IPS-20b (cell line): ENCODE measurements around the gene CRTAC1.

Experiments
- H3K27ac ChIP-seq: one replicate; pipeline ENCODE4 v1.5.1; 2013; ENCODE audit warnings: low read length
- H3K27me3 ChIP-seq: 2 replicates; pipeline ENCODE4 v1.6.1; 2013; ENCODE audit warnings: mild to moderate bottlenecking, low read length, inconsistent platforms; ENCODE audit not compliant: insufficient read depth
- H3K36me3 ChIP-seq: 2 replicates; pipeline ENCODE4 v1.6.1; 2013; ENCODE audit warnings: low read depth, mild to moderate bottlenecking, inconsistent platforms, low read length, moderate library complexity; ENCODE audit not compliant: insufficient read depth
- H3K4me1 ChIP-seq: 2 replicates; pipeline ENCODE4 v1.6.1; 2013; ENCODE audit warnings: mild to moderate bottlenecking, control low read depth, inconsistent platforms, low read length, moderate library complexity; ENCODE audit not compliant: insufficient read depth
- H3K4me3 ChIP-seq: 2 replicates; pipeline ENCODE4 v1.5.1; 2013; ENCODE audit warnings: mild to moderate bottlenecking, low read length, inconsistent platforms
- H3K9ac ChIP-seq: 2 replicates; pipeline ENCODE4 v1.6.1; 2013; ENCODE audit warnings: low read depth, mild to moderate bottlenecking, inconsistent platforms, low read length, moderate library complexity
- H3K9me3 ChIP-seq: 2 replicates; pipeline ENCODE4 v1.6.1; 2013; ENCODE audit warnings: mild to moderate bottlenecking, low read depth, low read length, inconsistent platforms; ENCODE audit not compliant: insufficient read depth

CRTAC1 gene

DNA sequence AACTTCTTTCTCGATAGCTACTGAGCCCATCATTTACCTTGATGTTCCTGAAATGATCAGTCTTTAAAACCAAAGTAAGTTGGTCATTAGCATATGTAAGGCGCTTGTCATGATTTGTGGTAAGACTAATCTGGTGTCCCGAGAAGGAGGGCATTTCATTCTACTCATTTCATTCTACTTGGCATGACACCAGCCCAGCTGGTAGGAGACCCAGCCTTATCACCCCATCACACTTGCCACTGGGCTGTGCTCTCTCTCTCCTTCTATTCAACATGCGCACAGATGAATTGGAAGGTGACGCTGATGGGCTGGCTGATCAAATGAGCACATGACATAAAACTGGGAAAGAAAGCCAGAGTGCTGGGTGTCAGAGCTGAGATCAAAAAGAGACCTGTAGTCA lies 65.7 kb downstream of the CRTAC1 start:
- H3K27me3 ChIP-seq = peaks cover 19% of the 10 kb centered on the region; the same call in 1 of the 2 replicates

DNA sequence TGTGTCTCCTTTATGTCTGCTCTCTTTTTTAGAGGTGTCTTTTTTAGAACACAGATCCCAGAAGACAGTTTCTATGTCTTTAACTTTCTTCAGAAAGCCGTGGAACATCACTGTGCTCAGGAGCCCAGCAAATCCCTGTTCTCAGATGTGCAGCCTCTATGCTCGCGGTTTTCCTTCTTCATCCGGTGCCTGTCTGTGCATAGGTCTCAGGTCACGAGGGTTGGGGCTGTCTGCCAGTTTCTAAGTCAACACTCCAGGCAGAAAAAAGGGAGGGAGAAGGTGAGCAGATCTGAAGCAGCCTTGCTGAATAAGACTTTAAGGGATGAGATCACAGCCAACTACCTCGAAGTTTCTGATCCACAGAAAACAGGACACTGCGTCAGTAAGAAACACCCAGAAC lies 68.5 kb downstream of the CRTAC1 start:
- Histone ChIP-seq H3K9me3 (no peaks in the 10 kb centered on the region), H3K9ac (no peak overlapping the region), H3K4me1 (peaks cover 5% of the 10 kb centered on the region; the same call in 1 of the 2 replicates), H3K36me3 (no peaks in the 10 kb centered on the region), H3K27ac (no peak overlapping the region), H3K4me3 (no peak overlapping the region), H3K27me3 (peaks cover 10% of the 10 kb centered on the region; the same call in 1 of the 2 replicates)

More for the DNA sequence above, 65.7 kb downstream of the CRTAC1 start:
- Histone ChIP-seq H3K4me3 (no peak overlapping the region), H3K9me3 (no peaks in the 10 kb centered on the region), H3K27ac (no peak overlapping the region), H3K9ac (no peak overlapping the region), H3K4me1 (no peaks in the 10 kb centered on the region), H3K36me3 (no peaks in the 10 kb centered on the region)

GRCh38 chr10:97960269-97961056 lies 70.0 kb downstream of the CRTAC1 start:
- Histone ChIP-seq H3K4me1 (peaks cover 5% of the 10 kb centered on the region; the same call in 1 of the 2 replicates), H3K27ac (no peak overlapping the region), H3K4me3 (no peak overlapping the region), H3K36me3 (no peaks in the 10 kb centered on the region), H3K9ac (no peak overlapping the region), H3K9me3 (no peaks in the 10 kb centered on the region), H3K27me3 (peaks cover 14% of the 10 kb centered on the region; the same call in 1 of the 2 replicates)

DNA sequence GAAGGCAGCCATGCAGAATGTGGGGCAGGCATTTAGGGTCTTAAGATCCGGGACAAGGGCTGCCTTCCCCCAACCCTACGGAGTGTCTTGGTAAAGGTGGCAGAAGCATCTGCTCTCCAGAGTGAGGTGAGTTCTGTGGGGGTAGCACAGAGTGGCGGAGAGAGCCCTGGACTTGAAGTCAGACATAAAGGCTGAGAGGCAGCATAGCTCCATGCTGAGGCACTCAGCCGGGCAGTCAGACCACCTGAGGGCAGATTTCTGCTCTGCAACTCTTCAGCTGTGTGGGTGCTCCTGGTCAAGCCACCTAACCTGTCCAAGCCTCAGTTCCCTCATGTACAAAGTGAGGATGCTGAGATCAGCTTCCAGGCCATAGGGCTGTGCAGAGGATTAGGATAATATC lies 81.0 kb downstream of the CRTAC1 start:
- Histone ChIP-seq H3K4me3 (no peak overlapping the region), H3K9me3 (no peaks in the 10 kb centered on the region), H3K36me3 (no peaks in the 10 kb centered on the region), H3K9ac (no peak overlapping the region), H3K27ac (no peak overlapping the region), H3K27me3 (no peaks in the 10 kb centered on the region; the same call in none of the 2 replicates), H3K4me1 (no peaks in the 10 kb centered on the region)

- H3K27me3 ChIP-seq = no peaks in the 10 kb centered on the region; the same call in none of the 2 replicates
- no peaks in the 10 kb centered on the region for H3K4me1 ChIP-seq
These were observed 81.6 kb downstream of the CRTAC1 start for GRCh38 chr10:97948822-97949221.

DNA sequence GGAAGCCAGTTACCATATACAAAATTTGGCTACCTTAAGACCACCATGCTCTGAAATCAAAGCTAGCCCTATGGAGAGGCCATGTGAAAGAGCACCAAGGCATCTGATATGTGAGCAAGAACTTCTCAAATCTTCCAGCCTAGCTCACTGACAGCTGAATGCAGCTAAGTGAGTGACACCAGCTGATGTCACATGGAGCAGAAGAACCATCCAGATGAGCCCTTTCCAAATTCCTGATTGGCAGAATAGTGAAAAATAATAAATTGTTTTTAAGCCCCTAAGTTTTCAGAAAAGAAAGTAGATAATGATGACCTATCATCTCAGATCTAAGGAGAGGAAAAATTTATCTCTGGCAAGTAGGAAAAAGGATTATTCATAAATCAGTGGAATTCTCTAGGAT lies 85.6 kb downstream of the CRTAC1 start:
- H3K36me3 ChIP-seq = no peaks in the 10 kb centered on the region
- H3K4me1 ChIP-seq = no peaks in the 10 kb centered on the region
- no peak overlapping the region for H3K27ac ChIP-seq
- no peaks in the 10 kb centered on the region; the same call in 1 of the 2 replicates for H3K27me3 ChIP-seq
- no peak overlapping the region for H3K4me3 ChIP-seq
- no peak overlapping the region for H3K9ac ChIP-seq
- peaks cover 13% of the 10 kb centered on the region; the same call in 1 of the 2 replicates for H3K9me3 ChIP-seq

More at GRCh38 chr10:97948822-97949221, 81.6 kb downstream of the CRTAC1 start:
- Histone ChIP-seq H3K9ac (no peak overlapping the region), H3K9me3 (peaks cover 2% of the 10 kb centered on the region; the same call in 1 of the 2 replicates), H3K27ac (no peak overlapping the region), H3K36me3 (no peaks in the 10 kb centered on the region), H3K4me3 (no peak overlapping the region)

DNA sequence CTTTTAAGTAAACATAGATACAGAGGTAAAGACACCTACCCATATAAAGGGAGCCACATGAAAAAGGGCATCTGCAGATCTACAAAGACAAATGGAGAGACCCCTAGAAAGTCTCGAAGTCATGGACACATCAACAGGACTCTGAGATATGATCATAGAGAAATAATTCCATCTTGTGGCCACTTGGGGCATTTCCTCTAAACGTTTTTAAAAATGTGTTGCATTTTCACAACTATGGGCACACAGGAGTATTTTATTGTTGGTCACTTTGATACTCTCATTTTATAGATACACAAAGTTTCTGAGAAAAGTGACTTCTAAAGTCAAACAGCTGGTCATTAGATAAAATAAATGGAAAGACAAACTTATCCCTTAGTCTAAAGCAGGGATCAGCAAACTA lies 87.1 kb downstream of the CRTAC1 start:
- Histone ChIP-seq H3K27me3 (no peaks in the 10 kb centered on the region), H3K9me3 (peaks cover 13% of the 10 kb centered on the region; the same call in 1 of the 2 replicates), H3K9ac (no peak overlapping the region), H3K4me1 (no peaks in the 10 kb centered on the region), H3K27ac (no peak overlapping the region), H3K36me3 (no peaks in the 10 kb centered on the region), H3K4me3 (no peak overlapping the region)

GRCh38 chr10:97940534-97940933 lies 89.9 kb downstream of the CRTAC1 start:
- Histone ChIP-seq H3K4me1 (no peaks in the 10 kb centered on the region), H3K9ac (no peak overlapping the region), H3K4me3 (no peak overlapping the region), H3K9me3 (peaks cover 13% of the 10 kb centered on the region; the same call in 1 of the 2 replicates), H3K36me3 (no peaks in the 10 kb centered on the region), H3K27ac (no peak overlapping the region), H3K27me3 (no peaks in the 10 kb centered on the region)

DNA sequence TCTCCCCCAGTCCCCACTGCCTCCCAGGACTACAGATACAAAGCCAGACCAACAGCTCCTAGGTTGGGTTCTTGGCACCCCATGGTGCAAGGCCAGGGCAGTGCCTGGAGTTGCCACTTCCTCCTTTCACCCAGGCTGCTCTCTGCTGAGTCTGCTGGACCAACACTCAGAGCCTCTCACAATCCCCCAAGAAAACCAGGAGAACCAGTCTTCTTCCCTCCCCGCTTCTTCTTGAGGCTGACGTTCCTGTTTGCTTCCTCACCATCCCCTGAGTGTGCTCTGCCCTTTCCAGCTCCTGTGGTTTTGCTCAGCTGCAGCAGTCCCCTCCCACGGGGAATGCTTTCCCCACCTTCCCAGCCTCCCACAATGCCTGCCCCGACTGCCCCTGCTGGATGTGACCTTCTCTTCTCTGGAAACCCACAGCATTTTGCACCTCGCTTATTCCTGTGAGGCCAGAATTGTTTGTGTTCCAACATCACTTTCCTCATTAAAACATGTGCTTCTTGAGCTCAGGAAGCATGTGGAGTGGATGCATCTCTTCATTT lies 90.9 kb downstream of the CRTAC1 start:
- H3K4me3 ChIP-seq = no peak overlapping the region
- H3K9ac ChIP-seq = no peak overlapping the region
- H3K27ac ChIP-seq = no peak overlapping the region
- H3K36me3 ChIP-seq = no peaks in the 10 kb centered on the region
- no peaks in the 10 kb centered on the region for H3K4me1 ChIP-seq
- H3K9me3 ChIP-seq = peaks cover 13% of the 10 kb centered on the region; the same call in 1 of the 2 replicates
- no peaks in the 10 kb centered on the region for H3K27me3 ChIP-seq

DNA sequence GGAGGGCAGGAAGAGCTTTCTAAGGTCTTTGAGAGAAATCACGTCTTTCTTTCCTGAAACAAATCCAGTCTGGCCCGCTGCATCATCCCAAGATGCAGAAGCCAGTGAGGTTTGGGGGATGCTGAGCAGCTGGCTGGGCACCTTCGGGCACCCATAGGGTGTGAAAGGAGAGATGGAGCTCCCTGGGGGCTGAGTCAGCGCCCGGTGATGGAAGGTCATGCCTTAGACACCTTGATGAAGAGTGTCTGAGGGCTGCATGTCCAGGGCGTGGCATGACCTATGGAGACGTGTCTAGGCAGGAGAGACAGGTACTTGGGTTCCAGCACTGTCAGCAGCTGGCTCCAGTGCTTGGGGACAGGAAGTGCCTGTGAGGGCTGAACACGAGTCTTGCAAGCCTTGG lies 92.5 kb downstream of the CRTAC1 start:
- Histone ChIP-seq H3K9ac (no peak overlapping the region), H3K27ac (no peak overlapping the region), H3K36me3 (no peaks in the 10 kb centered on the region), H3K4me3 (no peak overlapping the region), H3K9me3 (peaks cover 2% of the 10 kb centered on the region; the same call in 1 of the 2 replicates), H3K27me3 (no peaks in the 10 kb centered on the region), H3K4me1 (no peaks in the 10 kb centered on the region)

- Histone ChIP-seq H3K36me3 (no peaks in the 10 kb centered on the region), H3K27ac (no peak overlapping the region), H3K9me3 (no peaks in the 10 kb centered on the region), H3K27me3 (no peaks in the 10 kb centered on the region), H3K9ac (no peak overlapping the region), H3K4me1 (no peaks in the 10 kb centered on the region), H3K4me3 (no peak overlapping the region)
These were observed 93.4 kb downstream of the CRTAC1 start for GRCh38 chr10:97937054-97937453.

DNA sequence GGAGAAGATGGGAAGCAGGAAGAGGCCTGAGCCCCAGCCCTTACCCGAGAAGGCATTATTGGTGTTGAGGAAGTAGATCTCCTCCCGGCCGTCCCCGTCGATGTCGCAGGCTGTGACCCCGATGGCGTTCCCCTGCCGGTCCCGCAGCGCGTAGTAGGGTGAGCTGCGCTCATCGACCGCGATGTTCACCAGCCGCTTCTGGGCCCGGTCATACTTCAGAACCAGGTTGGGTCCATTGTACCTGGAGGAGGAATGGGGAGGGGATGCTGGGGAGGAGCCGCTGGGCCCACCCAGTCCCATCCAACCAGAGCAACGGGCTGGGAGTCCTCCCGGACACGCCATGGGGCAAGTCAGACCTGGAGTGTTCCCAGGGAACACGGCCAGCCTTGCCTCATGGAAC lies 94.3 kb downstream of the CRTAC1 start:
- Histone ChIP-seq H3K4me3 (no peak overlapping the region), H3K27me3 (no peaks in the 10 kb centered on the region), H3K36me3 (no peaks in the 10 kb centered on the region), H3K4me1 (no peaks in the 10 kb centered on the region), H3K9ac (no peak overlapping the region), H3K9me3 (no peaks in the 10 kb centered on the region), H3K27ac (no peak overlapping the region)
